Astrocyte (in vitro differentiated cells and primary cell): ENCODE data around the gene C6orf89. TPM values are rescaled to one million over a fixed set of nuclear protein-coding genes. Genes with fewer than 3 reads are reported as not detected.

Experiments used
- DNase-seq: peaks from one replicate; pipeline ENCODE4 v3.0.0-alpha.2; 2010; ENCODE audit warnings: low read depth
- FAIRE-seq: peaks from 2 replicates; lab custom pipeline; 2011; peaks lifted over from hg19 to GRCh38; lab: Jason Lieb, UNC
- H2AFZ ChIP-seq: 2 replicates; pipeline ENCODE4 v1.6.0; 2012; ENCODE audit warnings: low read depth, low read length, inconsistent platforms
- H3K27ac ChIP-seq: 2 replicates; pipeline ENCODE4 v1.5.1; 2011; ENCODE audit warnings: low read depth, low read length, inconsistent platforms
- H3K27me3 ChIP-seq: 2 replicates; pipeline ENCODE4 v1.6.0; 2011; ENCODE audit warnings: low read length, inconsistent platforms; ENCODE audit not compliant: insufficient read depth
- H3K36me3 ChIP-seq: 2 replicates; pipeline ENCODE4 v1.5.1; 2011; ENCODE audit warnings: low read length, inconsistent platforms; ENCODE audit not compliant: insufficient read depth
- H3K4me1 ChIP-seq: 2 replicates; pipeline ENCODE4 v1.5.1; 2011; ENCODE audit warnings: low read length, inconsistent platforms; ENCODE audit not compliant: insufficient read depth
- H3K4me2 ChIP-seq: 2 replicates; pipeline ENCODE4 v1.6.0; 2012; ENCODE audit warnings: low read length, inconsistent platforms
- H3K4me3 ChIP-seq: 2 replicates; pipeline ENCODE4 v1.5.1; 2011; ENCODE audit warnings: low read depth, mild to moderate bottlenecking, low read length, inconsistent platforms; ENCODE audit not compliant: insufficient read depth
- H3K79me2 ChIP-seq: 2 replicates; pipeline ENCODE4 v1.6.0; 2012; ENCODE audit warnings: mild to moderate bottlenecking, low read length, inconsistent platforms; ENCODE audit not compliant: insufficient read depth
- H3K9ac ChIP-seq: 2 replicates; pipeline ENCODE4 v1.6.0; 2012; ENCODE audit warnings: mild to moderate bottlenecking, low read length, inconsistent platforms
- H3K9me3 ChIP-seq: 2 replicates; pipeline ENCODE4 v1.5.1; 2012; ENCODE audit warnings: low read depth, mild to moderate bottlenecking, low read length, inconsistent platforms; ENCODE audit not compliant: insufficient read depth
- H4K20me1 ChIP-seq: 2 replicates; pipeline ENCODE4 v1.6.0; 2012; ENCODE audit warnings: low read length, inconsistent platforms; ENCODE audit not compliant: insufficient read depth
- H3K27ac Mint-ChIP-seq: one replicate; pipeline ENCODE4 v1.8.0; 2021; ENCODE audit warnings: mild to moderate bottlenecking, mixed read lengths; ENCODE audit not compliant: unreplicated experiment
- H3K27me3 Mint-ChIP-seq: one replicate; pipeline ENCODE4 v1.8.0; 2021; ENCODE audit warnings: low read depth, mixed read lengths; ENCODE audit not compliant: unreplicated experiment
- H3K36me3 Mint-ChIP-seq: one replicate; pipeline ENCODE4 v1.8.0; 2021; ENCODE audit warnings: low read depth, mixed read lengths; ENCODE audit not compliant: unreplicated experiment
- H3K4me1 Mint-ChIP-seq: one replicate; pipeline ENCODE4 v1.8.0; 2021; ENCODE audit warnings: low read depth, mixed read lengths; ENCODE audit not compliant: unreplicated experiment
- H3K4me3 Mint-ChIP-seq: one replicate; pipeline ENCODE4 v1.8.0; 2021; ENCODE audit warnings: mild to moderate bottlenecking, moderate library complexity, mixed read lengths; ENCODE audit not compliant: unreplicated experiment
- H3K9me3 Mint-ChIP-seq: one replicate; pipeline ENCODE4 v1.8.0; 2021; ENCODE audit warnings: mild to moderate bottlenecking, mixed read lengths; ENCODE audit not compliant: unreplicated experiment
- CTCF ChIP-seq: IDR thresholded peaks from 2 replicates; pipeline ENCODE4 v1.5.1; 2011; ENCODE audit warnings: low read depth, mild to moderate bottlenecking, inconsistent platforms, low read length, moderate library complexity; ENCODE audit not compliant: insufficient read depth
- EZH2 ChIP-seq: IDR thresholded peaks from 2 replicates; pipeline ENCODE4 v1.6.1; 2012; ENCODE audit warnings: mild to moderate bottlenecking, low read length, inconsistent platforms; ENCODE audit not compliant: insufficient read depth
- total RNA-seq: library from RNA; stranded (reverse); gene quantifications from 2 replicates; pipeline ENCODE4 v1.2.1, GENCODE V29; 2021

Gene C6orf89
- total RNA-seq, 1 donor from 2014 or later = 37.8 TPM

GRCh38 chr6:36964908-36965307 lies 79.2 kb downstream of the C6orf89 start:
- H3K9me3 Mint-ChIP-seq = no peaks in the 10 kb centered on the region
- no peak overlapping the region for H3K4me3 Mint-ChIP-seq
- no peak for FAIRE-seq
- H3K27me3 Mint-ChIP-seq = peaks cover 2% of the 10 kb centered on the region
- Histone ChIP-seq H4K20me1 (peaks cover 11% of the 10 kb centered on the region), H3K9me3 (no peaks in the 10 kb centered on the region), H3K36me3 (peaks cover 20% of the 10 kb centered on the region), H3K4me3 (no peak overlapping the region), H3K27ac (no peak overlapping the region), H3K9ac (no peak overlapping the region), H2AFZ (no peak overlapping the region), H3K79me2 (no peaks in the 10 kb centered on the region), H3K4me2 (no peak overlapping the region), H3K4me1 (peaks cover 9% of the 10 kb centered on the region), H3K27me3 (no peaks in the 10 kb centered on the region)
- no peak overlapping the region for H3K27ac Mint-ChIP-seq
- H3K4me1 Mint-ChIP-seq = peaks cover 5% of the 10 kb centered on the region
- H3K36me3 Mint-ChIP-seq = peaks cover 15% of the 10 kb centered on the region
- no peak for TF ChIP-seq CTCF
- TF ChIP-seq EZH2 = no peak
- DNase-seq = no peak

DNA sequence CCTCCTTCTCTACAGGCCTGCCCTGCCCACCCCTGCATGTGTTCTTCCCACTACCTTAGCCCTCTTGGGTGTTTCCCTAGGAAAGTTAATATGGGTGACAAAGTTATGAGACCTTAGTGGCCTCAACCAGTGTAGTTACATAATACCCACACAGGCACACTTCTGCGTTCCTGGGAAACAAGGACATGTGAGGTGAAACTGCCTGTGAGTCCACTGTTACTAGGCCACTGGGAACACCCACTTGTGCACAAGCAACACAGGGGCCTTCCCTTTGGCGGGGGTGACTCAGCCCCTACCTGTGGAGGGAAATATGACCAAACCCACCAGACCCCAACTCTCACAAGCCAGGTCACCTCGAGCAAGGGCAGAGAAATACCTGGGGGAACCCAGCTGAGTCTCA lies 81.5 kb downstream of the C6orf89 start:
- Histone ChIP-seq H2AFZ (no peak overlapping the region), H3K9ac (no peak overlapping the region), H3K79me2 (no peaks in the 10 kb centered on the region), H3K36me3 (peaks cover 40% of the 10 kb centered on the region), H3K4me1 (no peaks in the 10 kb centered on the region), H3K4me3 (no peak overlapping the region), H4K20me1 (peaks cover 31% of the 10 kb centered on the region), H3K4me2 (no peak overlapping the region), H3K27me3 (no peaks in the 10 kb centered on the region), H3K27ac (no peak overlapping the region), H3K9me3 (no peaks in the 10 kb centered on the region)
- Mint-ChIP-seq H3K27me3 (peaks cover 2% of the 10 kb centered on the region), H3K9me3 (no peaks in the 10 kb centered on the region), H3K4me1 (peaks cover 6% of the 10 kb centered on the region), H3K36me3 (peaks cover 22% of the 10 kb centered on the region), H3K27ac (no peak overlapping the region), H3K4me3 (no peak overlapping the region)
- no peak for DNase-seq
- no peak for TF ChIP-seq CTCF
- TF ChIP-seq EZH2 = no peak
- FAIRE-seq = no peak

GRCh38 chr6:36967757-36968156 lies 82.0 kb downstream of the C6orf89 start:
- H3K4me1 ChIP-seq = no peaks in the 10 kb centered on the region
- no peak for FAIRE-seq
- H3K27me3 ChIP-seq = no peaks in the 10 kb centered on the region
- H3K36me3 ChIP-seq = peaks cover 44% of the 10 kb centered on the region
- no peak overlapping the region for H3K9ac ChIP-seq
- peaks cover 36% of the 10 kb centered on the region for H4K20me1 ChIP-seq
- peaks cover 22% of the 10 kb centered on the region for H3K36me3 Mint-ChIP-seq
- no peaks in the 10 kb centered on the region for H3K9me3 ChIP-seq
- no peak overlapping the region for H3K27ac ChIP-seq
- TF ChIP-seq EZH2 (no peak), CTCF (no peak)
- no peak overlapping the region for H3K27ac Mint-ChIP-seq
- H3K4me2 ChIP-seq = no peak overlapping the region
- H3K79me2 ChIP-seq = no peaks in the 10 kb centered on the region
- H2AFZ ChIP-seq = no peak overlapping the region
- H3K9me3 Mint-ChIP-seq = no peaks in the 10 kb centered on the region
- peaks cover under 1% of the 10 kb centered on the region for H3K27me3 Mint-ChIP-seq
- no peak for DNase-seq
- peaks cover 6% of the 10 kb centered on the region for H3K4me1 Mint-ChIP-seq
- H3K4me3 Mint-ChIP-seq = no peak overlapping the region
- H3K4me3 ChIP-seq = no peak overlapping the region
